ENCODE measurements around the gene RCBTB2.

RCBTB2 gene

GRCh38 chr13:48528720-48529119 is 4.2 kb downstream of the RCBTB2 start:
- DNase-seq: no peak

- no peak for DNase-seq
Measured at GRCh38 chr13:48527955-48528354, 4.9 kb downstream of the RCBTB2 start.

DNA sequence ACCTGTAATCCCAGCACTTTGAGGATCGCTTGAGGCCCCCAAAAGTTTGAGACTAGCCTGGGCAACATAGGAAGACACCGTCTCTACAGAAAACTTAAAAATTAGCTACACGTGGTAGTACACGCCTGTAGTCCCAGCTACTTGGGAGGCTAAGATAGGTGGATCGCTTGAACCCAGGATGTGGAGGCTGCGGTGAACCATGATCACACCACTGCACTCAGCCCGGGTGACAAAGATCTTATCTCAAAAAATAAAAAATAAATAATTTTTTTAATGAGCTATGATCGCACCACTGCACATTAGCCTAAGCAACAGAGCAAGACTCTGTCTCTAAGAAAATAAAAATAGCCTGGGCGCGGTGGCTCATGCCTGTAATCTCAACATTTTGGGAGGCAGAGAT is 6.6 kb downstream of the RCBTB2 start:
- DNase-seq: no peak

- no peak for DNase-seq
Measured at GRCh38 chr13:48518083-48518482, 14.8 kb downstream of the RCBTB2 start.

DNA sequence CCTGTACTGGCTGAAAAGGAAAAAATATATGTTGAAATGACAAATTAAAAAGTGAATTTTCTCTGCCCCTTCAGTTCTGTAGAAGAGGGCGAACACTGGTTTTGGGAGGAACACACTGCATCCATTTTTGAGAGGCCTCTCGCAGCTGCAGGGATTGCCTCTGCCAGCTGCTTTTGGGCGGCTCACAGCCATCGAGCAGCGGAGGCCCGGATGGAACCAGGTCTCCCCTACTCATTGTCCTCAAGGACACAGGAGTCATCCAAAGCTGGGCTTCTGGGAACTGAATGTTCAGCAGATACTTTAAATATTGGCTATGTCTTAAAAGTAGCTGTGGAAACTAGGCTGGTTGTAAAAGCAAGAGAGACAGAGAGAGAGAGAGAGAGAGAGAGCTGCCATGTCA is 17.1 kb downstream of the RCBTB2 start:
- DNase-seq: no peak

- no peak for DNase-seq
Measured at GRCh38 chr13:48514793-48515192, 18.1 kb downstream of the RCBTB2 start.

DNA sequence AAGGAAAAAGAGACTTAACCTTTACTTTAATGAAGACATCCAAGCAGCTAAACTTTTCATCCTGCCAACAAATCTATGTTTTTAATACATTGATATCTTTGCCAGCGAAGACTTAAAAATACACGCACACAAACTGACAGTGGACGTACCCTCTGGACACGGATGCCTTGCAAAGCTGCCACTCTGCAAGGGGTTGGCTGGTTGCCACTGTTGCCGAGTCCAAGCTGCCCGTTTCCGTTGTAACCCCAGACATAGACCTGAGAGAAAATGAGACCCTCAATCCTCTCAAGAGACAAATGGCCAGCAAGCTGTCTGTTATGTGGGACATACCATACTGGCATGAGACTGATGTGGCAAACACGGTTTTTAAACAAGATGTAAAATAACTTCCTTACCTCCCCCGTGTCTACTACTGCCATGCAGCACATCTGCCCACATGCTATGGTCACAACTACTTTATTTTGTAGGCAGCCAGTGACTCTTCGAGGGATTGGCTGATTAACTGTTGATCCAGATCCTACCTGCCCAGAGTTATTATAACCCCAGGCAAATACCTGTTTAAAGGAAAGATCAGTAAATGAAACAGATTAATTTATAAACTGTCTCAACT is 21.2 kb downstream of the RCBTB2 start:
- no peak for DNase-seq

DNA sequence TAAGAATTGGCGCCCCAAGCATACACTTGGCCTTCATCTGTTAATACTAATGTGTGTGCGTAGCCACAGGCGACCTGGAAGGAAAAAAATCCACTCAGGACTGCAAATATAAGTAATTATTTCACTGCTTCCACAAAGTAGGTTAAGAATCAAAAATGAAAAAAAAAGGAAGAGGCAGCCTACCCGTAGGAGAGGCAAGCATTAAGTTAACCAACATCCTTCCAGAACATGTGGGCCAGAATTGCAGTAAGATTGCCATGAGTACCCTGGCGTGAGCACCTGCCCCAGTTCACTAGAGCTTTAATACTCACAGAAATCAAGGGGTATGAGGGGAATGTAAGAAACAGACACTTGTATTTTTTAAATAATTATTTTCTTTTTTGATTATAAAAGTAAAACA is 22.2 kb downstream of the RCBTB2 start:
- DNase-seq: no peak

- no peak for DNase-seq
Measured at GRCh38 chr13:48508011-48508410, 24.9 kb downstream of the RCBTB2 start.

DNA sequence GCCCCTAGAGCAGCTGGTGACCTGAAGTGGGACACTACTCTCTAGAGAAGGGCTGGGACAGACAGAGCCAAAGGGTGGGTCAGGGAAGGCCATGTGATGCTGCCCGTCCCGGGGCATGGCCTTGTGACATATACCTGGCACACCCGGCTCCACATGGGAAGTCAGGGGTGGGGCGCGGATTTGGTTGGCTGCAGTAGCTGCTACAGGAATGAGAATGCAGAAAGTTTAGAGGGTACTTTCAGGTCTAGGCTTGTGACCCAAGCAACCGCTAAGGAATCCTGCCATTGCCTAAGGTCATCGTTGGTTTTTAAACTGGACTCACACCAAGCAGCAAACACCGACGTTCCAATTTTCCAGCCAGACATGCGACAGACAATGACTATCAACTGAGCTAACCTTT is 25.9 kb downstream of the RCBTB2 start:
- DNase-seq: no peak

DNA sequence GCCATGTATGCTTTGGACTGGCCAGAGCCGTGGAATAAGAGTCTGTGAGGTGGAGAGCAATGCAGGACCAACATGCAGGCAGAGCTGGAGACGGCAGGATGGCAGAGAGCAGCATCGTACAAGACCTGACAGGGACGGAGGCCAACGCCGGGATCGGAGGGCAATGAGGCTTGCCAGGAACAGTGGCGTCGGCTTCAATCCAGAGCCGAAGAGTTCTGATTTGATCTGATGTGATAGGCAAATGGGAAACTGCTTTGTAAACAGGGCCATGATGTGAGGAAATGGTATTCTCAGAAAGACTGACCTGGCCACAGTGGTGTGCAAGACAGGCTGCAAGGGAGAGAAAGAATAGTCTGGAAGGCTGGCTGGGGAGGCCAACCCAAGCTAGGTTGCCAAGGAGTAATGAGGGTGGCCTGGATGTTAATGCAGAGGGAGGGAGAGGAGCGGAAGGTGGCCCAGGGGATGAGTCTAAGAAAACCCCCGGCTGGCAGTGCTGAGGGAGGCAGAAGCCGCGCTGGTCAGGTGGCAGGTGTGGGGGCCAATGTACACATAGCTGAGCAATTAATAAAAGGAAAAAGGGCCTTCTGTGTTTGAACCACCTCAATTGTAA is 26.7 kb downstream of the RCBTB2 start:
- no peak for DNase-seq

GRCh38 chr13:48505597-48506091 is 27.2 kb downstream of the RCBTB2 start:
- DNase-seq: no peak

GRCh38 chr13:48505012-48505411 is 27.9 kb downstream of the RCBTB2 start:
- no peak for DNase-seq

GRCh38 chr13:48504606-48505005 is 28.3 kb downstream of the RCBTB2 start:
- no peak for DNase-seq

DNA sequence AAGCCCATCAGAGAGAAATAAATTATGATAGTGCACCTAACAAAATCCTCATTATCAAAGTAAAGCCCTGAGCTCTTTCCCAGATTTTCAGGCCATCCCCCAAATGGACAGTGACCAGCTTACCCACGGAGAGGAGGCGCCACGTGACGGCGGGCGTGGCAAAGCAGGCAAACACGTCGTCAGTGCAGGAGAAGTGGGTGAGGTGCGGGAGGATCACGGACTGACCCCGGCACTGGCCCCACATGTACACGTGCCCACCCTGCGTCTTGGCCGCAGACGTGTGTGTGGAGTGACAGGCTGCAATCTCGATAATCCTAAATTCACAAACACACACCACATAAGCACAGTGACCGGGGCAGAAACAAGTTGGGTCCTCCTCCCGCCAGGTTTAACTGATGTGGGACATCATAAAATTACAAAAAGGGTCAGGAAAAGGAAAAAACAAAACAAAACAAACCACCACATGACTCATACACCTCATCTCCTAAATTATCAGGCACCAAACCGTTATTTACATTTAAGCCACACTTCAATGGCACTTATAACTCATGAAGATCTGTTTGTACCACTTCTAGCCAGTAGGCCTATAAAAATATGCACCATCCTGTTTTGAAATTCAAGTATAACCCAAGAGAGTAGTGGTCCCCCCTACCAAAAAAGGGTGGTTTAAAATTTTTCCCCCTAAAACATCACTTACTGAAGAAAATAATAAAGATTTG is 30.1 kb downstream of the RCBTB2 start:
- no peak for DNase-seq

DNA sequence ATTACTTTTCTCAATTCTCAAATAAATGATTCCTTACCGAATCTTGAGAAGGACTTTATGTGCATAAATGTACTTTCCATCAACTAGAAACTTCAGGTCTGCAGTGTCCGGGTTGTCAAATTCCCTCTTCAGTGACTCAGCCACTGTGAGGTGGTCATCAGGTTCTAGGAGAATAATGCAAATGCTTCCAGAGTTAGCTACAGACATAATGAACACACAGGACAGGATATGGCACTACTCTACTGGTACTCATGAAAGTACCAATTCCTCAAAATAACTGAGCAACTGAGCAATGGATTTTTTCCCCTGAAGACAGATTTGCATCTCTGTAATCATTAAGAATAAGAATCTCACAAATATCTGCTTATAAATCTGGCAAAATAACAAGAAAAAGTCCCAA is 31.2 kb downstream of the RCBTB2 start:
- no peak for DNase-seq

GRCh38 chr13:48500652-48501197 is 32.2 kb downstream of the RCBTB2 start:
- DNase-seq: no peak

DNA sequence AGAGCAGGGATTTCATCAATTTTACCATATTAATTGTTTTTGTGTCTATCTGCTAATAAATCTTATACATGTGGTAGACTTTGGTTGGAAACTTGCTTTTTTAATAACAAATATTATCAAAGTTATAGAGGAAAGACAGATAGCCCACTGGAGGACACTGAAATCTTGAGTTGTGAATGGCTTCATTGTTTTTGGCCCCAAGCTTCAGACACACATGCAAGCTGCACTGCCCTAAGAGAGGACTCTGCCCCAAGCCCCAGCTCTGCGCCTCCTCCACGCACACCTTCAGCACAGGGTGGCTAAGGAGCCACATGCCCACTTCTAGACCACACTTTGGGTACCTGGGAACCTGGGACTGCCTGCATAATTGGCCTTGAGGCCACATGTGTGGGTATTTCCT is 35.2 kb downstream of the RCBTB2 start:
- DNase-seq: no peak

DNA sequence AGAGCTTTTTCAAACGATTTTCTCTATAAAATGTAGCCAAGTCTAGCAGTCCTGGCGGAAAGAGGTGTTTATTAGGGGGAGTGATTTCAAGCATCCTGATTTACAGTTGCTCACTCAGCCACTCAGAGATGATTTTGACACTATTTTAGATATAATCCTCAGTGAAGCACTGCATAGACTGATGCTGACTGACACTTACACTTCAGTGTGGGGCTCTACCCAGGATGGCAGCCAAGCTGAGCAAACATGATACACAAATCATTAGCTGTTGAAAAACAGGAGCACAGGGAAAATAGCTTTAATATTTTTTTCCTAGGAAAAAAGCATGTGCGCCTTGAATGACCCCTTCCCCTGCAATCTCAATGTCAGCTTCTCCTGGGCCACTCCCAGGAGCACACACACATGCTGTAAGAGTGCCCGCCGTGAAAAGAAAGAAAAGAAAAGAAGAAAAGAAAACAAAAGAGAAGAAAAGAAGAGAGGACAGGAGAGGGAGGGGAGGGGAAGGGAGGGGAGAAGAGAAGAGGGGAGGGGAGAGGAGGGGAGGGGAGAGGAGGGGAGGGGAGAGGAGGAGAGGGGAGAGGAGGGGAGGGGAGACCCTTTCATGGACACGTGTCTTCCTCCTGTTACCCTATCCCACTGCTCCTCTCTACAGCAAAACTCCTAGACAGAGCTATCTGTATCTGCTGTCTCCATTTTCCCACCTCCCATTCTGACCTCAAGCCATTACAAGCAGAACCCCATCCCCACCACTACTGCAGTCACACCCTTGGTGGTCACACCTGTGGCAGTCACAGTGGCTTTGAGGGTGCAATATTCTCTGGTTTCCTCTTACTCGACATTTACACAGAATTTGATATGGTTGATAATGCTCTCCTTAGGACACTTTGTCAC is 36.4 kb downstream of the RCBTB2 start:
- no peak for DNase-seq

DNA sequence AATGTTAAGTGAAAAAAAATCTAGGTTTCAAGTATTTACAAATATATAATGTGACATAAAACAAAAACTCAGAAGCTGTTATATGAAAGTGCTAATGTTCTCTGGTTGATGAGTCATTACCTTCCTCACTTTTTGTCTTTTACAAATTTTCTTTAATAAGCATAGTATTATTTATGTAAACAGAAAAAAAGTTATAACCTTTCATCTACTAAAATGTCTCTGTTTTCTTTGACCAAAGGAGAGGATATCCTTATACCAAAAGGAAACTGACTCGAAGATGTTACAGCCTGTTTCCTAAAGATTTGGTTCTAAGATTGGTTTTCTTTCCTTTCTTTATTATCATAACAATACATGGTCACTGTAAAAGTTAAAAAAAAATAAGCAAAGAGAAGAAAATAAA is 38.0 kb downstream of the RCBTB2 start:
- DNase-seq: no peak

DNA sequence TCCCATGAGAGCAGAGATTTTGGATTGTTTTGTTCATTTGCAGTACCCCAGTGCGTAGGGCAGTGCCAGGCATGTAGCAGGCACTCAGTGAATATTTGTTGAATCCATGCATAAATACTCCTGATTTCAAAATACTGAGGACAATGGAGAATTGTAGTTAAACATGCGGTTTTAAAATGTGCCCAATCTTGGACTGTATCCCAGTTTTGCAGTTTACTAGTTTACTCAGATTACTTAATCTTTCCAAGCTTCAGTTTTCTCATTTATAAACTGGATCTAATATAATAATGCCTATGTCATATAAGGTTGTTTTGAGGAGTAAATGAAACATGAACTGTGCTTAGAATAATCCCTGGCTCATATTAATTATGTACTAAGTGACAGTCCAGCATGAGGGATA is 39.0 kb downstream of the RCBTB2 start:
- no peak for DNase-seq

GRCh38 chr13:48493066-48493765 is 39.7 kb downstream of the RCBTB2 start:
- no peak for DNase-seq

Measured in NCI-H446 treated with DMSO at 0.1 percent for 48 hours (cell line).